Adrenal gland (tissue), 12 donors: Measurements from ENCODE around the gene TRPV4. TPM values are rescaled to one million over a fixed set of nuclear protein-coding genes. Genes with fewer than 3 reads are reported as not detected.

Source experiments
- DNase-seq, 7 donors: peaks; one replicate each; pipeline ENCODE4 v3.0.0-alpha.2; 2019 to 2020
- H3K27ac ChIP-seq, 5 donors: fragments of 200-600 bp; sonication (generic) in 4 of 5; 1 replicate in 3 of 5; 2 replicates in 2 of 5; pipeline versions ENCODE4 v1.5.1 to v1.8.0; 2016 to 2020; ENCODE audit warnings: mild to moderate bottlenecking in 1 of 5
- H3K27me3 ChIP-seq: fragments of 200-600 bp; 2 replicates; pipeline ENCODE4 v1.8.0; 2021
- H3K36me3 ChIP-seq, 2 donors: fragments of 200-600 bp; replicated peaks in 1 of 2; 1 replicate in 1 of 2; 2 replicates in 1 of 2; pipeline versions ENCODE4 v1.5.1 to v1.8.0; 2018 to 2022
- H3K4me1 ChIP-seq, 2 donors: fragments of 200-600 bp; replicated peaks in 1 of 2; 1 replicate in 1 of 2; 2 replicates in 1 of 2; pipeline versions ENCODE4 v1.5.1 to v1.8.0; 2018 to 2021
- H3K4me3 ChIP-seq, 4 donors: fragments of 200-600 bp; sonication (generic) in 3 of 4; one replicate each; pipeline ENCODE4 v1.5.1; 2016 to 2018
- H3K9me3 ChIP-seq, 3 donors: fragments of 200-600 bp; sonication (generic) in 1 of 3; replicated peaks in 1 of 3; 1 replicate in 2 of 3; 2 replicates in 1 of 3; pipeline versions ENCODE4 v1.5.1 to v1.8.0; 2016 to 2021
- POLR2A ChIP-seq, 2 donors: fragments of 450-650 bp; IDR thresholded peaks; one replicate each; pipeline ENCODE4 v1.6.1; 2017; ENCODE audit warnings: antibody characterized with exemption in 2 of 2, mild to moderate bottlenecking in 2 of 2, moderate library complexity in 1 of 2
- WGBS, 4 donors: extraction: QIAGEN DNeasy Blood & Tissue Kit in 2 of 4; methylation state at CpG; one replicate each; pipeline versions ENCODE4 v1.1.5 to v1.1.7; 2013 to 2017; 5-methylcytosine and 5-hydroxymethylcytosine counted together
- intact Hi-C, 2 donors: fragments of 100-400 bp; cut with DNase I; formaldehyde crosslinking; loops; one replicate each; pipeline versions ENCODE4 v1.14.1 to v1.15.0; 2022 to 2023
- polyA plus RNA-seq, 3 donors: library from polyadenylated mRNA; stranded (reverse); fragments of 200-250 nt in 2 of 3; fragments of 350-450 nt in 1 of 3; fragmentation: Illumina TruSeq in 1 of 3; extraction: RNeasy Lipid Tissue Mini Kit (QIAGEN cat#74804) in 1 of 3; gene quantifications; one replicate each; pipeline ENCODE4 v1.2.3, GENCODE V29; 2013 to 2014
- total RNA-seq, 9 donors: library from RNA; depleted of rRNA in 4 of 9; stranded (reverse); fragments of >200 nt in 4 of 9; fragments of 120-200 nt in 1 of 9; fragmentation: NEBNext Ultra II Directional in 1 of 9; extraction: Animal tissue kit (Norgen Biotek cat#: 25700) in 1 of 9; gene quantifications; one replicate each; pipeline versions ENCODE4 v1.1.0 to v1.2.4, GENCODE V29; 2013 to 2023
- TF ChIP-seq, protein P1 (sequence below), 6 experiments: fragments of 450-650 bp in 4 of 6; fragments of 200-600 bp in 2 of 6; sonication (generic) in 1 of 6; IDR thresholded peaks; 1 replicate in 5 of 6; 2 replicates in 1 of 6; pipeline versions ENCODE4 v1.5.1 to v1.8.0; 2016 to 2021; ENCODE audit warnings: antibody characterized with exemption in 6 of 6, mild to moderate bottlenecking in 2 of 6, moderate library complexity in 1 of 6
- donor health status: healthy with polysubstance abuse.
- donor health status: Bipolar disorder and iron deficiency.
- donor health status: DM: yes; HTN: yes; CAD: no.
- donor health status: DM: no; HTN: no; CAD: no.
- donor health status: DM: no; HTN: no; CAD: no.
- donor health status: DM: yes; HTN: yes; CAD: no.

Gene TRPV4
- total and polyA plus RNA-seq, 12 donors = 0.30 to 5.9 (median 1.4) TPM

- Histone ChIP-seq H3K27me3 (no peaks in the 10 kb centered on the region), H3K9me3 (no peaks in the 10 kb centered on the region), H3K4me3 (no peak overlapping the region), H3K4me1 (no peaks in the 10 kb centered on the region), H3K27ac (peak overlapping the region in 1 of 5 donors; percentile 7), H3K36me3 (no peaks in the 10 kb centered on the region)
- no peak for DNase-seq
- TF ChIP-seq, protein P1, sequence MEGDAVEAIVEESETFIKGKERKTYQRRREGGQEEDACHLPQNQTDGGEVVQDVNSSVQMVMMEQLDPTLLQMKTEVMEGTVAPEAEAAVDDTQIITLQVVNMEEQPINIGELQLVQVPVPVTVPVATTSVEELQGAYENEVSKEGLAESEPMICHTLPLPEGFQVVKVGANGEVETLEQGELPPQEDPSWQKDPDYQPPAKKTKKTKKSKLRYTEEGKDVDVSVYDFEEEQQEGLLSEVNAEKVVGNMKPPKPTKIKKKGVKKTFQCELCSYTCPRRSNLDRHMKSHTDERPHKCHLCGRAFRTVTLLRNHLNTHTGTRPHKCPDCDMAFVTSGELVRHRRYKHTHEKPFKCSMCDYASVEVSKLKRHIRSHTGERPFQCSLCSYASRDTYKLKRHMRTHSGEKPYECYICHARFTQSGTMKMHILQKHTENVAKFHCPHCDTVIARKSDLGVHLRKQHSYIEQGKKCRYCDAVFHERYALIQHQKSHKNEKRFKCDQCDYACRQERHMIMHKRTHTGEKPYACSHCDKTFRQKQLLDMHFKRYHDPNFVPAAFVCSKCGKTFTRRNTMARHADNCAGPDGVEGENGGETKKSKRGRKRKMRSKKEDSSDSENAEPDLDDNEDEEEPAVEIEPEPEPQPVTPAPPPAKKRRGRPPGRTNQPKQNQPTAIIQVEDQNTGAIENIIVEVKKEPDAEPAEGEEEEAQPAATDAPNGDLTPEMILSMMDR (IDR thresholded peaks at IDR 0.05) = no peak
- no peak for TF ChIP-seq POLR2A (IDR thresholded peaks at IDR 0.05)
- 83 to 87% (median 86%) methylated on average over 22 to 26 of the region's 26 CpGs for WGBS, 4 donors
- intact Hi-C loops = no loop called here
Measured at GRCh38 chr12:109793826-109794501, 39.2 kb downstream of the TRPV4 start.

- 42 to 51% (median 46%) methylated on average over 4 of the region's 4 CpGs for WGBS, 4 donors
- TF ChIP-seq, protein P1 (IDR thresholded peaks at IDR 0.05) = no peak
- TF ChIP-seq POLR2A (IDR thresholded peaks at IDR 0.05) = no peak
Measured at GRCh38 chr12:109793411-109793810, 39.8 kb downstream of the TRPV4 start.

GRCh38 chr12:109792992-109793391 lies 40.2 kb downstream of the TRPV4 start:
- Histone ChIP-seq H3K9me3 (no peaks in the 10 kb centered on the region), H3K36me3 (no peaks in the 10 kb centered on the region), H3K27ac (no peak overlapping the region), H3K27me3 (no peaks in the 10 kb centered on the region), H3K4me3 (no peak overlapping the region), H3K4me1 (no peaks in the 10 kb centered on the region)
- TF ChIP-seq, protein P1 (IDR thresholded peaks at IDR 0.05) = no peak
- no peak for TF ChIP-seq POLR2A (IDR thresholded peaks at IDR 0.05)
- intact Hi-C loops = no loop called here
- DNase-seq = no peak

More at GRCh38 chr12:109793411-109793810, 39.8 kb downstream of the TRPV4 start:
- intact Hi-C loops = no loop called here
- Histone ChIP-seq H3K27me3 (no peaks in the 10 kb centered on the region), H3K4me1 (no peaks in the 10 kb centered on the region), H3K9me3 (no peaks in the 10 kb centered on the region), H3K4me3 (no peak overlapping the region), H3K36me3 (no peaks in the 10 kb centered on the region), H3K27ac (no peak overlapping the region)
- DNase-seq = no peak

DNA sequence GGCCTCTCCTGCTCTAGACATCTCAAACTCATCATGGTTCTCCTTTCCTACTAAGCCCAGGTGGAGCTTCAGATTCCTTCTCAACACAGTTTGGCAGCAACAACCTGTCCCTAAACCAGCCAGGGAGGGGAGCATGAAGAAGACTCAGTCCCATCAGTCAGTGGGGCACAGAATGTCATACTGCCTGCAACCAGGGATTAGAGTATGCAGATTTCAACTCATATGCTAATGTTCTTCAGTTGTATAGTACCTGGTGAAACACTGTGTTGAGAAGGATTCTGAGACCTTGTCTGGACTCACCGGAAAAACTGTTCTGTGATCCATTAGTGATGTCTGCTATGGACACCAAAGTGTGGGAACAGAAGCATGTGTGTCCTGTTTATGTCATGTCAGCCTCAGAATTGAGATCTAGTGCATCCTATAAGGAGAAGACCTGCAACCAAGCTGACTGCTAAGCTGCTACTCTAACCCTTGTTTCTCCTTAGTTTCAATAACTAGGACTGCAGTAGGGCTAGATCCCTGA lies 43.6 kb downstream of the TRPV4 start:
- H3K4me3 ChIP-seq = no peak overlapping the region
- no peaks in the 10 kb centered on the region for H3K36me3 ChIP-seq
- H3K27ac ChIP-seq = no peak overlapping the region
- 86 to 100% (median 91%) methylated on average over 1 of the region's 1 CpG for WGBS, 4 donors
- no peak for DNase-seq
- TF ChIP-seq, protein P1 (IDR thresholded peaks at IDR 0.05) = no peak
- no peak for TF ChIP-seq POLR2A (IDR thresholded peaks at IDR 0.05)
- H3K9me3 ChIP-seq = no peaks in the 10 kb centered on the region
- intact Hi-C loops = no loop called here
- H3K27me3 ChIP-seq = no peaks in the 10 kb centered on the region
- H3K4me1 ChIP-seq = no peaks in the 10 kb centered on the region
